GM12872 (cell line): ENCODE data around the gene THSD4.

Experiments used
- TF ChIP-seq, protein P1 (sequence below): IDR thresholded peaks from 3 replicates; pipeline ENCODE4 v1.5.1; 2011; ENCODE audit warnings: low read depth, mild to moderate bottlenecking, low read length, moderate library complexity; ENCODE audit not compliant: insufficient read depth

THSD4 gene

DNA sequence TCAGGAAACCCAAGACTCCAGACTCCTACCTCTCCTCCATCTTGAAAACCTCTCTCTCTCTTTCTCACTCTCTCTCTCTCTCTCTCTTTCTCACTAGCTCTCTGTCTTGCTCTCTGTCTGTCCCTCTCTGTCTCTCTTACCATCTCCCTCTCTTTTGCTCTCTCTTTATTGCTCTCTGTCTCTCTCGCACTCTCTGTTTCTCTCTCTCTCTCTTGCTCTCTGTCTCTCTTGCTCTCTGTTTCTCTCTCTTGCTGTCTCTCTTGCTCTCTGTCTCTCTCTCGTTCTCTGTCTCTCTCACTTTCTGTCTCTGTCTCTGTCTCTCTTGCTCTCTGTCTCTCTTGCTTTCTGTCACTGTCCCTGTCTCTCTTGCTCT is 620.1 kb downstream of the THSD4 start:
- TF ChIP-seq, protein P1, sequence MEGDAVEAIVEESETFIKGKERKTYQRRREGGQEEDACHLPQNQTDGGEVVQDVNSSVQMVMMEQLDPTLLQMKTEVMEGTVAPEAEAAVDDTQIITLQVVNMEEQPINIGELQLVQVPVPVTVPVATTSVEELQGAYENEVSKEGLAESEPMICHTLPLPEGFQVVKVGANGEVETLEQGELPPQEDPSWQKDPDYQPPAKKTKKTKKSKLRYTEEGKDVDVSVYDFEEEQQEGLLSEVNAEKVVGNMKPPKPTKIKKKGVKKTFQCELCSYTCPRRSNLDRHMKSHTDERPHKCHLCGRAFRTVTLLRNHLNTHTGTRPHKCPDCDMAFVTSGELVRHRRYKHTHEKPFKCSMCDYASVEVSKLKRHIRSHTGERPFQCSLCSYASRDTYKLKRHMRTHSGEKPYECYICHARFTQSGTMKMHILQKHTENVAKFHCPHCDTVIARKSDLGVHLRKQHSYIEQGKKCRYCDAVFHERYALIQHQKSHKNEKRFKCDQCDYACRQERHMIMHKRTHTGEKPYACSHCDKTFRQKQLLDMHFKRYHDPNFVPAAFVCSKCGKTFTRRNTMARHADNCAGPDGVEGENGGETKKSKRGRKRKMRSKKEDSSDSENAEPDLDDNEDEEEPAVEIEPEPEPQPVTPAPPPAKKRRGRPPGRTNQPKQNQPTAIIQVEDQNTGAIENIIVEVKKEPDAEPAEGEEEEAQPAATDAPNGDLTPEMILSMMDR = no peak

DNA sequence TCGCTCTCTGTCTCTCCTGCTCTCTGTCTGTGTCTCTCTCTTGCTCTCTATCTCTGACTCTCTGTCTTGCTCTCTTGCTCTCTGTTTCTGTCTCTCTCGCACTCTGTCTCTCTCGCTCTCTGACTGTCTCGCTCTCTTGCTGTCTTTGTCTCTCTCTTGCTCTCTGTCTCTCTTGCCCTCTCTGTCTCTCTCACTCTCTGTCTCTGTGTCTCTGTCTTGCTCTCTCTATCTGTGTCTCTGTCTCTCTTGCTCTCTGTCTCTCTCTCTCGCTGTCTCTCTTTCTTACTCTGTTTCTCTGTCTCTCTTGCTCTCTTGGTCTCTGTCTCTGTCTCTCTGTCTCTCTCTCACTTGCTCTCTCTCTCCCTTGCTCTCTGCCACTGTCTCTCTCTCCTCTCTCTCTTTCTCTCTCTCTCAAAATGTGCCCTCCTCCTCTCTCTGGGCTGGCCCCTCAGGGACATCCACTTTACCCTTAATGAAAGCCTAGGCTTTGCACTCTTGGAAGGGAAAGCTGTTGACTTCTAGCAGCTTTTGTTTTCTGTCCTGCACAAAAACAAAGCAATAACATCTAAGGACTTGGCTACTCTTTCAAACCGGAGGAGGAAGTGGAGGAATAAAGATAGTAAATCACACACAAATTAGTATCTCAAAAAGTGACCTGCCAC is 621.1 kb downstream of the THSD4 start:
- TF ChIP-seq, protein P1 = no peak

DNA sequence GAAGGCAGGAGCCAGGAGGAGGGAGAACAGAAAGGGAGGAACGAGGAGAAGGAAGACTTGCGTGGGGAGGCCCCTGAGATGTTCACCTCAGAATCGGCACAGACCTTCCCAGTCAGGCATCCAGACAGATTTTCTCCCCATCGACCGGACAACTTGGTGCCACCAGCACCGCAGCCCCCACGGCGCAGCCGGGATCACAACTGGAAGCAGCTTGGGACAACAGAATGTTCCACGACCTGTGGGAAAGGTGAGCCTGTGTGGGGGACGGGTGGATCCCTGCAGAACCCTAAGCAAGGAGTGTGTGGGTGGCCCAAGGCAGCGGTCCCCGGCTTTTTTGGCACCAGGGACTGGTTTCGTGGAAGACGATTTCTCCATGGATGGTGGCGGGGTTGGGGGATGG is 622.5 kb downstream of the THSD4 start:
- TF ChIP-seq, protein P1 = no peak

DNA sequence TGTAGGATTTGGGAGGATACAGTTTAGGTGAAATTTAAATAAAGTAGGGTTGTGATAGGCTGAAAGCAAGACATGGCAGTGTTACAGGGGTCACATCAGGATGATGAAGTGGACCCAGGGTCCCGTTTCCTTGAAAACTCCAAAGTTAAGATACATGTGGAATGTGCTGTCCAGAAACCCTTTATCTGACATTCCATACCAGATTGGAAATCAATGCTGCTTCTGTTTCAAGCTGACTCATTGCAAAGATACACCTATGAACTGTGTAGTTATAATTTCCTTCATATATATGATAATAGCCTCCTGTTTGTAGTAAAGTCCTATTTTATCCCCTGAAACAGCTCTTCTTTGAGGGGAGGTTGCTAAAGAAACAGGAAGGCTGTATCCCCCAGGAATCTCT is 624.1 kb downstream of the THSD4 start:
- TF ChIP-seq, protein P1 = no peak

DNA sequence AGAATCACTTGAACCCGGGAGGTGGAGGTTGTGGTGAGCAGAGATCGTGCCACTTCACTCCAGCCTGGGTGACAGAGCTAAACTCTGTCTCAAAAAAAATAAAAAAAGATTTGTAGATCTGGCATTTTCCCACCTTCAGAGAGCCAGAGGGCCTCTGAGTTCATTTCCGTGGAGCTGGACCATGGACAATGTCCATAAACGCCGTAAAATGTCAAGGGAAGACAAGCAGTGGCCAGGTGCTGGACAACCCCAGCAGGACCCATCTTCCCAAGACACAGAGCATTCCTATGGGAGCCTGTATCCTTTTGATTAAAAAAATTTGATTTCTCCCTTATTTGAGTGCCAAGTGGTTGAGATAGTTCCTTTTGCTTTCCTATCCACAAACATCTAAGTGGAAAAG is 627.7 kb downstream of the THSD4 start:
- TF ChIP-seq, protein P1 = no peak

DNA sequence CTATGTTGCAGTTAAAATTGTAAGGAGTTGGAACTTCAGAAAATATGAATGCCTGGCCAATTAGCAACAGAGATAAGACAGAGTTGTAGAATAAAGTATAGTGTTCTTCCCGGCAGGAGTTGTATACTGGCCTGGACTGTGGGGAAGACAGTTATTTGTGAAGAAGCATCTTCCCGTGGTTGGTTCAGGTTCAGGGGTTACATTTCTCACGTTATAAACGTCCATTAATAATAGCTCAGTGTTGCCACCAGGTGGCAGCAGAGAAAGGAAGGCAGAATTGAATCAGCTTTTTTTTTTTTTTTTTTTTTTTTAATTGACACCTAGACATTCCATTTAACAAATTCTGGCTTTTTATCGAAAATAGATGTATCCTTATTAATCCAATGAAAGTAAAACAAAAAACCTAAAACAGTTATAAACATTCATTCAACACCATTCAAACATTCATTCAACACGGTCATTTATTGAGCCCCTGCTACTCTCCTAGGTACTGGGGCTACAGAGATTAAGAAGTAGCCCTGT is 628.7 kb downstream of the THSD4 start:
- TF ChIP-seq, protein P1 = peak; percentile 66

DNA sequence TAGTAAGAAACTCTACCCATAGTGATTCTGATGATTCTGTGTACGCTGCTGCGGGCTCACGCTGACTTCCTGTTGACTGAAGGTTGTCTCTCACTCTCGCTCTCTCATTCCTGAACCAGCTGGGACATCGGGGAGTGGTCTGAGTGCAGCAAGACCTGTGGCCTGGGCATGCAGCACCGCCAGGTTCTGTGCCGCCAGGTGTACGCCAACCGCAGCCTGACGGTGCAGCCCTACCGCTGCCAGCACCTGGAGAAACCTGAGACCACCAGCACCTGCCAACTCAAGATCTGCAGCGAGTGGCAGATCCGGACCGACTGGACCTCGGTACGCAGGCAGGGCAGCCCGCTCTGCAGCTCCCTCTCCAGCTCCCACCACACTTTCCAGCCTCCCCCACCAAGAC is 631.4 kb downstream of the THSD4 start:
- TF ChIP-seq, protein P1 = no peak
